Breast epithelium (tissue), 3 donors: ENCODE data around the gene FAM131A.

Experiments used
- POLR2A ChIP-seq: fragments of 450-650 bp; IDR thresholded peaks from one replicate; pipeline ENCODE4 v1.6.1; 2016; ENCODE audit warnings: antibody characterized with exemption, mild to moderate bottlenecking, moderate library complexity
- POLR2AphosphoS5 ChIP-seq, 3 donors: sonication (generic); formaldehyde crosslinking; IDR thresholded peaks; one replicate each; pipeline ENCODE4 v1.6.1; 2017; ENCODE audit warnings: antibody characterized with exemption in 3 of 3
- TF ChIP-seq, protein P1 (sequence below), 3 donors: fragments of 450-650 bp; IDR thresholded peaks; one replicate each; pipeline ENCODE4 v1.5.1; 2016 to 2017; ENCODE audit warnings: antibody characterized with exemption in 3 of 3, mild to moderate bottlenecking in 3 of 3, moderate library complexity in 3 of 3

- TF ChIP-seq POLR2A = no peak
- TF ChIP-seq, protein P1, sequence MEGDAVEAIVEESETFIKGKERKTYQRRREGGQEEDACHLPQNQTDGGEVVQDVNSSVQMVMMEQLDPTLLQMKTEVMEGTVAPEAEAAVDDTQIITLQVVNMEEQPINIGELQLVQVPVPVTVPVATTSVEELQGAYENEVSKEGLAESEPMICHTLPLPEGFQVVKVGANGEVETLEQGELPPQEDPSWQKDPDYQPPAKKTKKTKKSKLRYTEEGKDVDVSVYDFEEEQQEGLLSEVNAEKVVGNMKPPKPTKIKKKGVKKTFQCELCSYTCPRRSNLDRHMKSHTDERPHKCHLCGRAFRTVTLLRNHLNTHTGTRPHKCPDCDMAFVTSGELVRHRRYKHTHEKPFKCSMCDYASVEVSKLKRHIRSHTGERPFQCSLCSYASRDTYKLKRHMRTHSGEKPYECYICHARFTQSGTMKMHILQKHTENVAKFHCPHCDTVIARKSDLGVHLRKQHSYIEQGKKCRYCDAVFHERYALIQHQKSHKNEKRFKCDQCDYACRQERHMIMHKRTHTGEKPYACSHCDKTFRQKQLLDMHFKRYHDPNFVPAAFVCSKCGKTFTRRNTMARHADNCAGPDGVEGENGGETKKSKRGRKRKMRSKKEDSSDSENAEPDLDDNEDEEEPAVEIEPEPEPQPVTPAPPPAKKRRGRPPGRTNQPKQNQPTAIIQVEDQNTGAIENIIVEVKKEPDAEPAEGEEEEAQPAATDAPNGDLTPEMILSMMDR (IDR thresholded peaks at IDR 0.05) = no peak
- TF ChIP-seq POLR2AphosphoS5 (IDR thresholded peaks at IDR 0.05) = no peak
Observed at GRCh38 chr3:184388936-184389230, 51.5 kb downstream of the FAM131A start.
